ENCODE measurements around the gene SDK2.

GRCh38 chr17:73524941-73525679, 119.1 kb downstream of the SDK2 start:
- TF ChIP-seq LEF1 (IDR thresholded peaks at IDR 0.05): no peak
- no peak for TF ChIP-seq HNRNPK (IDR thresholded peaks at IDR 0.05; ENCODE audit: low read depth, low read length, poor library complexity, severe bottlenecking)
- TF ChIP-seq ZC3H11A (IDR thresholded peaks at IDR 0.05; ENCODE audit: low read depth, low read length): no peak
- no peak for TF ChIP-seq ESRRA (IDR thresholded peaks at IDR 0.05; ENCODE audit: borderline replicate concordance, low read depth)
- no peak for TF ChIP-seq CTCF (IDR thresholded peaks at IDR 0.05 in 2 of 3, conservative IDR thresholded peaks at IDR 0.05 in 1 of 3; ENCODE audit: insufficient read depth in 2 of 3, low read depth in 1 of 3, low read length in 3 of 3)
- no peak for TF ChIP-seq CEBPB (tag; IDR thresholded peaks at IDR 0.05)

Measured in K562 (cell line).